OCI-LY1 (cell line): ENCODE data around the gene ETFB.

Experiments used
- EZH2 ChIP-seq: fragments of 200-600 bp; sonication (generic), shearing (Covaris generic); IDR thresholded peaks from 2 replicates; pipeline ENCODE4 v1.8.0; 2017; ENCODE audit warnings: borderline replicate concordance, mixed run types, mild to moderate bottlenecking, antibody characterized with exemption, low read length, moderate library complexity, mixed read lengths
- TF ChIP-seq, protein P1 (sequence below): fragments of 200-600 bp; sonication (generic), shearing (Covaris generic); IDR thresholded peaks from 2 replicates; pipeline ENCODE4 v1.5.1; 2017; ENCODE audit warnings: mild to moderate bottlenecking, antibody characterized with exemption, low read length, moderate library complexity, mixed read lengths

DNA sequence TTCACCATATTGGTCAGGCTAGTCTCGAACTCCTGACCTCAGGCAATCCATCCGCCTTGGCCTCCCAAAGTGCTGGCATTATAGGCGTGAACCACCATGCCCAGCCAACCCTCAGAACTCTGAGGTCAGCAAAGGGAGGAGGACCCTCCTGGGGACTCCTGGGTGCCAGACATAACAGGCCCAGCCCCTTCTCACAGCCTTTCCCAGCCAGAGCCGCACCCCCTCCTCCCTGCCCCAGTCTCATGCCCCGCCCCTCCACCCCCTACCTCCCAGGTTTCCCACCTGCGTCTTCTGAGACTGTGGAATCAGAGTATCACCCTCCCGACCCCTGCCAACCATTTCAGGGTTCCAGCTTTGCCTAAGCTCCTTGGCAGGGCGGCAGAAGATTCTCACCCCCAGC, 49.5 kb downstream of the ETFB start:
- TF ChIP-seq, protein P1, sequence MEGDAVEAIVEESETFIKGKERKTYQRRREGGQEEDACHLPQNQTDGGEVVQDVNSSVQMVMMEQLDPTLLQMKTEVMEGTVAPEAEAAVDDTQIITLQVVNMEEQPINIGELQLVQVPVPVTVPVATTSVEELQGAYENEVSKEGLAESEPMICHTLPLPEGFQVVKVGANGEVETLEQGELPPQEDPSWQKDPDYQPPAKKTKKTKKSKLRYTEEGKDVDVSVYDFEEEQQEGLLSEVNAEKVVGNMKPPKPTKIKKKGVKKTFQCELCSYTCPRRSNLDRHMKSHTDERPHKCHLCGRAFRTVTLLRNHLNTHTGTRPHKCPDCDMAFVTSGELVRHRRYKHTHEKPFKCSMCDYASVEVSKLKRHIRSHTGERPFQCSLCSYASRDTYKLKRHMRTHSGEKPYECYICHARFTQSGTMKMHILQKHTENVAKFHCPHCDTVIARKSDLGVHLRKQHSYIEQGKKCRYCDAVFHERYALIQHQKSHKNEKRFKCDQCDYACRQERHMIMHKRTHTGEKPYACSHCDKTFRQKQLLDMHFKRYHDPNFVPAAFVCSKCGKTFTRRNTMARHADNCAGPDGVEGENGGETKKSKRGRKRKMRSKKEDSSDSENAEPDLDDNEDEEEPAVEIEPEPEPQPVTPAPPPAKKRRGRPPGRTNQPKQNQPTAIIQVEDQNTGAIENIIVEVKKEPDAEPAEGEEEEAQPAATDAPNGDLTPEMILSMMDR = no peak
- no peak for TF ChIP-seq EZH2
